Astrocyte (in vitro differentiated cells and primary cell): ENCODE results near the gene NPAS3. TPM values are rescaled to one million over a fixed set of nuclear protein-coding genes. Genes with fewer than 3 reads are reported as not detected.

Experiments used
- DNase-seq: peaks from one replicate; pipeline ENCODE4 v3.0.0-alpha.2; 2010; ENCODE audit warnings: low read depth
- FAIRE-seq: peaks from 2 replicates; lab custom pipeline; 2011; peaks lifted over from hg19 to GRCh38; lab: Jason Lieb, UNC
- H2AFZ ChIP-seq: 2 replicates; pipeline ENCODE4 v1.6.0; 2012; ENCODE audit warnings: low read depth, low read length, inconsistent platforms
- H3K27ac ChIP-seq: 2 replicates; pipeline ENCODE4 v1.5.1; 2011; ENCODE audit warnings: low read depth, low read length, inconsistent platforms
- H3K27me3 ChIP-seq: 2 replicates; pipeline ENCODE4 v1.6.0; 2011; ENCODE audit warnings: low read length, inconsistent platforms; ENCODE audit not compliant: insufficient read depth
- H3K36me3 ChIP-seq: 2 replicates; pipeline ENCODE4 v1.5.1; 2011; ENCODE audit warnings: low read length, inconsistent platforms; ENCODE audit not compliant: insufficient read depth
- H3K4me1 ChIP-seq: 2 replicates; pipeline ENCODE4 v1.5.1; 2011; ENCODE audit warnings: low read length, inconsistent platforms; ENCODE audit not compliant: insufficient read depth
- H3K4me2 ChIP-seq: 2 replicates; pipeline ENCODE4 v1.6.0; 2012; ENCODE audit warnings: low read length, inconsistent platforms
- H3K4me3 ChIP-seq: 2 replicates; pipeline ENCODE4 v1.5.1; 2011; ENCODE audit warnings: low read depth, mild to moderate bottlenecking, low read length, inconsistent platforms; ENCODE audit not compliant: insufficient read depth
- H3K79me2 ChIP-seq: 2 replicates; pipeline ENCODE4 v1.6.0; 2012; ENCODE audit warnings: mild to moderate bottlenecking, low read length, inconsistent platforms; ENCODE audit not compliant: insufficient read depth
- H3K9ac ChIP-seq: 2 replicates; pipeline ENCODE4 v1.6.0; 2012; ENCODE audit warnings: mild to moderate bottlenecking, low read length, inconsistent platforms
- H3K9me3 ChIP-seq: 2 replicates; pipeline ENCODE4 v1.5.1; 2012; ENCODE audit warnings: low read depth, mild to moderate bottlenecking, low read length, inconsistent platforms; ENCODE audit not compliant: insufficient read depth
- H4K20me1 ChIP-seq: 2 replicates; pipeline ENCODE4 v1.6.0; 2012; ENCODE audit warnings: low read length, inconsistent platforms; ENCODE audit not compliant: insufficient read depth
- H3K27ac Mint-ChIP-seq: one replicate; pipeline ENCODE4 v1.8.0; 2021; ENCODE audit warnings: mild to moderate bottlenecking, mixed read lengths; ENCODE audit not compliant: unreplicated experiment
- H3K27me3 Mint-ChIP-seq: one replicate; pipeline ENCODE4 v1.8.0; 2021; ENCODE audit warnings: low read depth, mixed read lengths; ENCODE audit not compliant: unreplicated experiment
- H3K36me3 Mint-ChIP-seq: one replicate; pipeline ENCODE4 v1.8.0; 2021; ENCODE audit warnings: low read depth, mixed read lengths; ENCODE audit not compliant: unreplicated experiment
- H3K4me1 Mint-ChIP-seq: one replicate; pipeline ENCODE4 v1.8.0; 2021; ENCODE audit warnings: low read depth, mixed read lengths; ENCODE audit not compliant: unreplicated experiment
- H3K4me3 Mint-ChIP-seq: one replicate; pipeline ENCODE4 v1.8.0; 2021; ENCODE audit warnings: mild to moderate bottlenecking, moderate library complexity, mixed read lengths; ENCODE audit not compliant: unreplicated experiment
- H3K9me3 Mint-ChIP-seq: one replicate; pipeline ENCODE4 v1.8.0; 2021; ENCODE audit warnings: mild to moderate bottlenecking, mixed read lengths; ENCODE audit not compliant: unreplicated experiment
- EZH2 ChIP-seq: IDR thresholded peaks from 2 replicates; pipeline ENCODE4 v1.6.1; 2012; ENCODE audit warnings: mild to moderate bottlenecking, low read length, inconsistent platforms; ENCODE audit not compliant: insufficient read depth
- total RNA-seq: library from RNA; stranded (reverse); gene quantifications from 2 replicates; pipeline ENCODE4 v1.2.1, GENCODE V29; 2021
- TF ChIP-seq, protein P1 (sequence below): IDR thresholded peaks from 2 replicates; pipeline ENCODE4 v1.5.1; 2011; ENCODE audit warnings: low read depth, mild to moderate bottlenecking, inconsistent platforms, low read length, moderate library complexity; ENCODE audit not compliant: insufficient read depth

Gene NPAS3
- total RNA-seq, 1 donor from 2014 or later = 2.6 TPM

DNA sequence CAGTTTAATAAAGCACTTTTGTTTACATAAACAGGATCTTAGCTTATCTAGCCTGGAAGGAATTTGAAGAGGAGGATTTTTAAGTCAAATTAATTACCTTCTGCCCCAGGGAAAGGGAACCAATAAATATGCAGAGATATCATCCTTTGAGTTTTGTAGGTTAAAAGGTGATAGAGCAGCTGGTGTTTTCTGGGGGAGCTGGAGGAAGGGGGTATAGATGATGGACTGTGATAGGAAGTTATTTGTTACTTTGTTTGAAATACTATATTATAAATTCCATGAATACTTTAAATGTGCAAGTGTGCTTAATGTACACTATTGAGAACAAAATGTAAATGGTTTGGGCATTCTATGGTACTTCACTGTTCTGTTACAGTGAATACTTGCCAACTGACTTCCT is 55.2 kb downstream of the NPAS3 start:
- Histone ChIP-seq H3K27me3 (no peaks in the 10 kb centered on the region), H4K20me1 (no peaks in the 10 kb centered on the region), H3K9ac (no peak overlapping the region), H3K79me2 (peaks cover 3% of the 10 kb centered on the region), H3K4me3 (no peak overlapping the region), H3K4me1 (no peaks in the 10 kb centered on the region), H2AFZ (no peak overlapping the region), H3K9me3 (no peaks in the 10 kb centered on the region), H3K4me2 (no peak overlapping the region), H3K27ac (no peak overlapping the region), H3K36me3 (no peaks in the 10 kb centered on the region)
- no peak for TF ChIP-seq EZH2
- TF ChIP-seq, protein P1, sequence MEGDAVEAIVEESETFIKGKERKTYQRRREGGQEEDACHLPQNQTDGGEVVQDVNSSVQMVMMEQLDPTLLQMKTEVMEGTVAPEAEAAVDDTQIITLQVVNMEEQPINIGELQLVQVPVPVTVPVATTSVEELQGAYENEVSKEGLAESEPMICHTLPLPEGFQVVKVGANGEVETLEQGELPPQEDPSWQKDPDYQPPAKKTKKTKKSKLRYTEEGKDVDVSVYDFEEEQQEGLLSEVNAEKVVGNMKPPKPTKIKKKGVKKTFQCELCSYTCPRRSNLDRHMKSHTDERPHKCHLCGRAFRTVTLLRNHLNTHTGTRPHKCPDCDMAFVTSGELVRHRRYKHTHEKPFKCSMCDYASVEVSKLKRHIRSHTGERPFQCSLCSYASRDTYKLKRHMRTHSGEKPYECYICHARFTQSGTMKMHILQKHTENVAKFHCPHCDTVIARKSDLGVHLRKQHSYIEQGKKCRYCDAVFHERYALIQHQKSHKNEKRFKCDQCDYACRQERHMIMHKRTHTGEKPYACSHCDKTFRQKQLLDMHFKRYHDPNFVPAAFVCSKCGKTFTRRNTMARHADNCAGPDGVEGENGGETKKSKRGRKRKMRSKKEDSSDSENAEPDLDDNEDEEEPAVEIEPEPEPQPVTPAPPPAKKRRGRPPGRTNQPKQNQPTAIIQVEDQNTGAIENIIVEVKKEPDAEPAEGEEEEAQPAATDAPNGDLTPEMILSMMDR = no peak
- peaks cover 20% of the 10 kb centered on the region for H3K9me3 Mint-ChIP-seq
- H3K27ac Mint-ChIP-seq = no peak overlapping the region
- no peak for DNase-seq
- no peak for FAIRE-seq
- no peak overlapping the region for H3K4me3 Mint-ChIP-seq
- no peaks in the 10 kb centered on the region for H3K27me3 Mint-ChIP-seq
- H3K36me3 Mint-ChIP-seq = peaks cover 3% of the 10 kb centered on the region
- no peaks in the 10 kb centered on the region for H3K4me1 Mint-ChIP-seq

DNA sequence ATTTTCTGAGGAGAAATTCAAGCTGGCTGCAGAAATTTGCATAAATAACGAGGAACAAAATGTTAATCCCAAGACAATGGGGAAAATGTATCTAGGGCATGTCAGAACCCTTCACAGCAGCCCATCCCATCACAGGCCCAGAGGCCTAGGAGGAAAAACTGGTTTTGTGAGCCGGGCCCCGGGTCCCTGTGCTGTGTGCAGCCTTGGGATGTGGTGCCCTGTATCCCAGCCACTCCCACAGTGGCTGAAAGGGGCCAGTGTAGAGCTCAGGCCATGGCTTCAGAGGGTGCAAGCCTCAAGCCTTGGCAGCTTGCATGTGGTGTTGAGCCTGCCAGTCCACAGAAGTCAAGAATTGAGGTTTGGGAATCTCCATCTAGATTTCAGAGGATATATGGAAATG is 57.7 kb downstream of the NPAS3 start:
- H4K20me1 ChIP-seq = no peaks in the 10 kb centered on the region
- H3K36me3 ChIP-seq = no peaks in the 10 kb centered on the region
- no peaks in the 10 kb centered on the region for H3K4me1 ChIP-seq
- no peak overlapping the region for H3K4me2 ChIP-seq
- H2AFZ ChIP-seq = no peak overlapping the region
- H3K9me3 ChIP-seq = no peaks in the 10 kb centered on the region
- no peaks in the 10 kb centered on the region for H3K79me2 ChIP-seq
- no peak for TF ChIP-seq EZH2
- TF ChIP-seq, protein P1 = no peak
- no peak overlapping the region for H3K9ac ChIP-seq
- DNase-seq (no peak), FAIRE-seq (no peak)
- Mint-ChIP-seq H3K27ac (no peak overlapping the region), H3K9me3 (peaks cover 18% of the 10 kb centered on the region), H3K27me3 (no peaks in the 10 kb centered on the region), H3K36me3 (peaks cover 3% of the 10 kb centered on the region), H3K4me1 (no peaks in the 10 kb centered on the region), H3K4me3 (no peak overlapping the region)
- no peaks in the 10 kb centered on the region for H3K27me3 ChIP-seq
- H3K4me3 ChIP-seq = no peak overlapping the region
- H3K27ac ChIP-seq = no peak overlapping the region

DNA sequence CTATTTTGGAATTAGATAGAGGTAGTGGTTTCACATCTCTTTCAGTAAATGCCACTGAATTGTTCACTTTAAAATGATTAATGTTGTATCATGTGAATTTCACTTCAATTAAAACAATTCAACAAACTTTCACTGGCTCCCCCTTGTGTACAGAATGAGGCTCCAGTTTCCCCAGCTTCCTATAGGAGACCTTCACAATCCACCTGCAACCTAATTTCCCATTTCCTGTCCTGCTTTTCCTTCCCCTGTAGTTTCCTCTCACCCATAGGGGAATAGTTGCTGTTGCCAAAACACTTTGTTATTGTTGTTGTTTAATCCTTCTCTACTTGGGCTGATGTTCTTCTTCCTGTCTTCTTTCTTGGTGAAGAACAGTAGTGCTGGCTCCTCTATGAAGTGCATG is 59.8 kb downstream of the NPAS3 start:
- Histone ChIP-seq H3K9ac (no peak overlapping the region), H3K79me2 (no peaks in the 10 kb centered on the region), H3K4me3 (no peak overlapping the region), H3K27me3 (no peaks in the 10 kb centered on the region), H2AFZ (no peak overlapping the region), H3K4me1 (no peaks in the 10 kb centered on the region), H4K20me1 (no peaks in the 10 kb centered on the region), H3K4me2 (no peak overlapping the region), H3K27ac (no peak overlapping the region), H3K9me3 (no peaks in the 10 kb centered on the region), H3K36me3 (no peaks in the 10 kb centered on the region)
- no peak overlapping the region for H3K4me3 Mint-ChIP-seq
- peaks cover 15% of the 10 kb centered on the region for H3K9me3 Mint-ChIP-seq
- H3K27ac Mint-ChIP-seq = no peak overlapping the region
- no peak for FAIRE-seq
- no peaks in the 10 kb centered on the region for H3K27me3 Mint-ChIP-seq
- DNase-seq = peak; percentile 6
- TF ChIP-seq, protein P1 = peak; percentile 51
- no peak for TF ChIP-seq EZH2
- H3K4me1 Mint-ChIP-seq = no peaks in the 10 kb centered on the region
- H3K36me3 Mint-ChIP-seq = peaks cover 3% of the 10 kb centered on the region
